Fibroblast of villous mesenchyme (primary cell): ENCODE results near the gene AGBL4. TPM values are rescaled to one million over a fixed set of nuclear protein-coding genes. Genes with fewer than 3 reads are reported as not detected.

Experiments
- DNase-seq: peaks from one replicate; pipeline ENCODE4 v3.0.0-alpha.2; 2010; ENCODE audit warnings: low read depth
- H3K4me3 ChIP-seq: 2 replicates; pipeline ENCODE4 v1.5.1; 2011; ENCODE audit warnings: low read depth, mild to moderate bottlenecking, low read length
- CTCF ChIP-seq: IDR thresholded peaks from 2 replicates; pipeline ENCODE4 v1.5.1; 2012; ENCODE audit warnings: low read depth, mild to moderate bottlenecking, low read length; ENCODE audit not compliant: insufficient read depth
- total RNA-seq: library from RNA; depleted of rRNA; stranded (reverse); fragments of >200 nt; gene quantifications from 2 replicates; pipeline ENCODE4 v1.2.3, GENCODE V29; 2012

AGBL4 gene
- total RNA-seq, 1 donor: not detected

DNA sequence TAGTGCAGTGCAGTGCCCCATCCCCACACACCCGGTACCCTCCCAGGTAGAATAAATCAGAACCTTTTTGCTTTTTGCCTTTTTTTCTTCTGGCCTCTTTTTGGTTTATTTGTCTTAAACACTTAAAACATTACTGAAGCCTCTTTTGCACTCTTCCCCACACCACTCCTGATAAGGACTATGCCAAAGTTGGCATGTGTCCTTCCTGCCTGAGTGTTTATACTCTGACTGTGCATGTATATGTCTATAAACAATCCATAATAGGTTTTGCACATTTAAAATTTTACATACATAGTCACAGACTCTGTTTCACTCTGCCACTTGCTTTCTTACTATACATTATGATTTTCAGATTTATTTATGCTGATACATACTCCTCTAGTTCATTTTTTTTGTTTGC, 1306.7 kb downstream of the AGBL4 start:
- TF ChIP-seq CTCF: no peak
- DNase-seq: no peak
- no peak overlapping the region for H3K4me3 ChIP-seq

DNA sequence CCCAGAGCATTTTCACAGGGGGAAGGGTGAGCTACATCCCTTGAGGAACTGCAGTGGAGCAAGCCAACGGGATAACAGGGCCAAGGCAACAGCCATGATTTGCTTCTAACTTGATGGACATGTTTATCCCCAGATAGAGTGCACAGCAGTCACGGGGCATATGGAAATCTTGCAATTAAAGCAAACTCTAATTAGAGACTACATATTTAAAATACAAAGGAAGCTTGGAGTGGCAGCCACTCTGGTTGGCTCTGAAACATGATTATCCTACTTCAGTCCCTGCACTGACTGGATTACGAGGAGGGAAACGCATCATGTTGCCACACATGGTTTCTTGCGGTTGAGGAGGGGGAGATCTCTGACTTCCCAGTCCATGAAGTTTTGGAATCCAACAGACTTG, 1307.8 kb downstream of the AGBL4 start:
- no peak for TF ChIP-seq CTCF
- DNase-seq: no peak
- H3K4me3 ChIP-seq: no peak overlapping the region

DNA sequence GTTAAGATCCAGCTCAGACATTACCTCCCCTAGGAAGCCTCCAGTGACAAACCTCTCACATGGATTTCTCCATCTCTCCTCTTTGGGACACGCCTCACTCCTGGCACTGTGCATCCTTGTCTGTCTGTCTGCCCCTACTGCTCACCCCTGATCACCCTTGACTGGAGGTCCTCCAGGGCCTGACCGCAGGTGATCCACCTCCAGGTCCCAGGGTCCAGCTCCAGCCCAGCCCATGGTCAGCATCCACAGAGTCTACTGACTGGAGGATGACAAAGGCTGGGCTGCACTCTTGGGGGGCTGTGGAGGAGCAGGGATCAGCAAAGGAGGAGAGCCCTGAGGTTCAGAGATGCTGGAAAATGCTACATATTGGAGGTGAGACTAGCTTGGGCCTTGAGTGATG, 1312.8 kb downstream of the AGBL4 start:
- no peak overlapping the region for H3K4me3 ChIP-seq
- no peak for DNase-seq
- no peak for TF ChIP-seq CTCF

GRCh38 chr1:48710318-48710717, 1313.4 kb downstream of the AGBL4 start:
- TF ChIP-seq CTCF: no peak
- DNase-seq: no peak
- no peak overlapping the region for H3K4me3 ChIP-seq

DNA sequence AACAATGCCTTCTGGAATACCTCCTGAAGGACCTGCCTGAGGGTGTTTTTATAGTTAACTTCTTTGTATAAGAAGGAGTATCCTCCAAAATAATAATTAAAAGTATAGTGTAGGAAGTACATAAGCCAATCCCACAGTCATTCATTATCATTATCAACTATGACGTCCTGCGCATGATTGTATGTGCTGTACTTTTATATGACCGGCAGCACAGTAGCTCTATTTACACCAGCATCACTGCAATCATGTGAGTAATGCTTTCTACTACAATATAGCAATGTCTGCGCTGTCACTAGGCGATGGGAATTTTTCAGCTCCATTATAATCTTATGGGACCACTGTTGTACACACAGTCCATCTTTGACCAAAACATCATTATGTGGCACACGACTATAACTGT, 1319.0 kb downstream of the AGBL4 start:
- no peak for DNase-seq
- TF ChIP-seq CTCF: no peak
- H3K4me3 ChIP-seq: no peak overlapping the region

DNA sequence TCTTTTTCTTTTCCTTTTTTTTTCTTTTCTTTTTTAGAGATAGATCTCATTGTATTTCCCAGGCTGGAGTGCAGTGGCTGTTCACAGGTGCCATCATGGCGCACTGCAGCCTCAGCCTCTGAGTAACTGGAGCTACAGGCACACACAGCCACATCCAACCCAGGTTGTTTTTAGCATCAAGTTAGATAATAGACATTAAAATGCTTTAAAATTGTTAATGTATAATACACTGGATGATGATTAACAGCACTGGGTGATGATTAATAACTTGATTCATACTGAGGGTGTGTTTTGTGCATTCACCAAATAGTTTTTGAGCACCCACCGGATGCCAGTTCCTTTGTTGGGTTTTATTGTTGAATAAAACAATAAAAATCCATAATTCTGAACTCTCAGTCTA, 1322.3 kb downstream of the AGBL4 start:
- no peak overlapping the region for H3K4me3 ChIP-seq
- no peak for TF ChIP-seq CTCF
- no peak for DNase-seq

DNA sequence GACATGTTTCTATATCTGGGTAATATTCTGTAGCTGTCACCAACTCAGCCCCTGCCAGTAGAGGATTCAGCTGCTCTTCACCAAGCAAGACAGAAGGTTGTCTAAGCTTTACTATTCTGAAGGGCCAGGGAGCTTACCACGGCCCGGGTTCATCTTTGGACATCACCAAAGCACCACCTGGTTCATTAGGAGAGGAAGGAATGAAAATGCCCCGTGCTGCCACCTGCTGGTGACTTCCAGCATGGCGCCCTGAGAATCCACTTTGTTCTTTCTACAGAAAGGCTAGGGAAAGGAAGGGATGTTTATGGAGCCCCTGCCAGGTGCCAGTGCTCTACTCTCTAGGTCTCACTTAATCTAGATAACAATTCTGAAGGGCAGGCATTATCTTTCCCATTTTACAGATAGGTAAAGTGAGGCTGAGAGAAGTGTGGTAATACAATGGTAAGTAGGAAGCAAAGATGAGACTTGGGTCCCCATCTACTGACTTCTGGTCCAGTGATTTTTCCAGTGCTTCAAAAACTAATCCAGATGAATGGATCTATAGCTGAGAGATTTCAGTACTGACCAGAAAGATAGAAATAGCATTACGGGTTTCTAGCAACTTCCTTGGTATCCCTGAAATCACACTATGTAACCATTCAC, 1326.6 kb downstream of the AGBL4 start:
- peak; percentile 91 for TF ChIP-seq CTCF
- DNase-seq: peak; percentile 19
- H3K4me3 ChIP-seq: no peak overlapping the region
